Measurements from ENCODE around the gene FLNC.

Gene FLNC

DNA sequence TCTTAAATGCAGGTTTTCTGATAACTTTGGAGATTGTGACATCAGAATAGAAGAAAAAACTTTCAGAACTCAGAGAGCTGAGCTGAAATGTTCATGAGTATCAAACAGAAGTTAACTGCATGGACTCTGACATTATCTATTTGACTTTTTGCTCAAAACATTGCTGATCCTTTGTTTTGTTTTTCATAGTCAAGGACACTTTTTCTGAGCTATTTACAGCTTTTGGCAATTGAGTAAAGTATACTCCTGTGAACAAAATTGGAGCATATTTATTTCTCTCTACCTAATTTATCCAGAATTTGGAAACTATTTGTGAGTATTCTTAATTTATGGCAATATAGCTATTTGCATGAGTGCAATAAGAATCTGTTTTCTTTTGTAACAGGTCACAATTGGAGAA, 69.2 kb downstream of the FLNC start:
- no peak for DNase-seq

DNA sequence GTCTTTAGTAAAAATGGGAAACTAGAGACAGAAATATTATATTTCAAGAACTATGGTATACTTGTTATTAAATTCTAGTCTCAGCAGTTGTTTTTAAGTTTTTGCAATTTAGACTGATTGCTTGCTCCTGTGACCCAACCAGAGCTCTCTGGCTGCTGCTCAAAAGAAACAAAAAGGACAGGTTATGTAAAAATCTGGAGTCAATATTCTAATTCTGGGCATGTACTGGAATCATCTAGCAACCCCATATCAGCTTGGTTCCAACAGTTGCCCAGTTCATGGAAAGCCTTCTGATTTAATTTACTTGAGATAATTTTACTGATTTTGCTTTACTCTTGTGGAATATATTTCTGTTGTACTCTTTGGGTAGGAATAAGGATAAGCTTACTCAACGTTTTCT, 70.0 kb downstream of the FLNC start:
- no peak for DNase-seq

- no peak for DNase-seq
These were observed 72.8 kb downstream of the FLNC start for GRCh38 chr7:128902761-128903585.

DNA sequence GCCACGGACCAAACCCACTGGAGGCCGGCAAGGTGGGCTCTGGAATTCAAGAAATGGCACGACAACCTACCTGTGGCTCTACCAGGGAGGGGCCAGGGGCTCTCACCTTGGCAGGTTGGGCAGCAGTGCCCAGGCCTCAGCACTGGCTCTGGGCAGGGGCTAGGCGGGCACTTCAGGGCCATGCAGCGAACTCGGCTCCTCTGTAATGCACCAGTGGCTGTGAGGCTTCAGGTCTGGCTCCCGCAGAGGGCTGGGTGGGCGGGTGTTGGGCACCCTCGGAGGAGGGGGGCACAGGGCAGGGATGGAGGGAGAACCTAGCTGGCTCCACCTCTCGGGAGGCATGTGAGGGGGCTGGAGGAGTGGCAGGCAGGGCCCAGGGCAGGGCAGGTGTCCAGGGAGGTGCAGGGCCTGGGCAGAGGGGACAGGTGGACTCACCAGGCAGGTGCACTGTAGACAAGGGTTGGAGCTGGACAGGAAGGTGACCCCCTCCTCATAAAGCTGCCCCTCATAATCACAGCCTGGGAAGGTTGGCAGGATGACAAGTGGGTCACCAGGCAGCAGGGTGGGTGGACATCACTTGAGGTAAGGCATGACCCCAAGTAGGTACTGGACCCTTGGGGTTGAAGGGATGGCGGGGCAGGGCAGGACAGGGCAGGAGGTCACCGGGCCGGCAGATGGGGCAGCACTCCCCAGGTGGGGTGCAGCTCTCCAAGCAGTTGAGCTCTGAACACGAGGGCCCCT, 73.6 kb downstream of the FLNC start:
- DNase-seq: no peak

- no peak for DNase-seq
These were observed 74.4 kb downstream of the FLNC start for GRCh38 chr7:128904381-128905197.

DNA sequence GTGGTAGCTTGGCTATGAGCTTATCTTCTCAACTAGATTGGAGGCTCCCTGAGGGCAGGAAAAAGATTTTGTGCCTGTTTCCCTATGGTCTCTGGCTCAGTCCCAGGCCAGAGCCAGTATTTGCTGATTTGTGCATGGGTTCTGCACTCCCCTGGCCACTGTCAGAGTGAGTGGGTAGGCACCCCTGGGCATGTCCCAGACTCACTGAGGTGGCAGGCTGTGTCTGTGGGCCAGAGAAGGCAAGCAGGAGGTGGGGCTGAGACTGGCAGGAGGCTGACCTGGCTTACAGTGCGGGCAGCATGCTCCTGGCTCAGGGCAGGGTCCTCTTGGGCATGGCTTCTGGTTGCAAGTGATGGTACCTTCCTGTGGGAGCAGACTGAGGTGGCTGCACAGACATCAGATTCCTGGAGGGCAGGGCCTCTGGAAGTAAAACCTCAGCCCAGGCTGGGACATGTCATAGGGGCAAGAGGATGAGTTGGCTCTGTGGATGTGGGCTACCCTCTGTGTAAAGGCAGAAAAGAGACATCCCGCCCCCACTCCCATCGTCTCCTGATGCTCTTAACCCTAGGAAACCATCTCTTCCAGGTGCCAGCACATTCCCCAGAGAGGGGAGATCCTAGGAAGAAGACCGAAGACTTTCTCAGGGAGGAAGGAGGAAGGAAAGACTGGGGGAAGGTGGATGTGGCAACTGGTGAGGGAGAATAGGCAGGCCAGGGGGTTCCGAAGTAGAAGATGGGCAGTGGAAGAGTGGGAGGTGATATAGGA, 76.0 kb downstream of the FLNC start:
- DNase-seq: no peak

DNA sequence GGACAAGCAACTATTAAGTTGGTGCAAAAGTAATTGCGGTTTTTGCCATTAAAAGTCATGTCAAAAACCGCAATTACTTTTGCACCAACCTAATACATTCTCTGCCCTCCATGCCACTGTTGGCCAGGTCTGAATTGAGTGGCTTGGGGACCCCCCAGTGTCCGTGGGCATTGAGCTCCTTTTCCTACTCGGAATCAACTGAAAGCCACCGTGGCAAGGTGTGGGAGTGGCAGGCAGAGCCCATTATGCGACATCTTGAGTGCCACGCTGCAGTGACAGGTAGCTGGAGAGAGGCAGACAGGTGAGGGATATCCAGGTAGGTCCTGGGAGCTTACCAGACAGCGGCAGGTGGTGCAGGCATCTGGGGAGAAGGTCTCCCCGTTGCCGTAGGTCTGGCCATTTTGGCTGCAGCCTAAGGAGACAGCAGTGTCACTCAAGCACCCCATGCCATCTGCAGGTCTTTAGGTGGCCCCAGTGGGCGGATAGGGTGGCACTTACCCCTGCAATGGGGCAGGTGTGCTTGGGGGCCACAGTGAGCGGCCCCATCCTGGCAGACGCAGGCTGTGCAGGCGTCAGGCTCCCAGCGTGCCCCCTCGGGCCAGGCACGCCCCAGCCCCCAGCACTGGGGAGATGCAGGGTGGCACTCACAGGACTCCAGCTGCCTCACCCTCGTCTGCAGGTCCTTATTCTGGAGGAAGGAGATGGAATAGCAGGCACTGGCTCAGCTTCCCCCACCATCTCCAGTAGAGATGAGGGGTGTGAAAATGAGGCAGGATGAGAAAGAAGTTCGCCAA, 76.8 kb downstream of the FLNC start:
- DNase-seq: no peak

Data from activated T-cell treated with anti-CD3 and anti-CD28 coated beads, Interleukin-2, amount 50 U/mL, for 1 hour (primary cell).